Measurements from ENCODE around the gene MAPK11. TPM values are rescaled to one million over a fixed set of nuclear protein-coding genes. Genes with fewer than 3 reads are reported as not detected.
A peak's percentile ranks its signal among the peaks of the same experiment; 100 is the strongest.

MAPK11 gene
- total and polyA plus RNA-seq, 2 donors from 2014 or later: 11.4 to 18.3 TPM

GRCh38 chr22:50250555-50251476, 19.4 kb downstream of the MAPK11 start, which contains the start of gene HDAC10:
TSS of gene HDAC10 (minus strand) at chr22:50251265. CDS start at chr22:50251032, 233 bp downstream.
- Histone ChIP-seq H3K4me1 (ENCODE audit: control insufficient read depth in 2 of 3, insufficient read depth in 2 of 3, low read depth in 1 of 3, low read length in 3 of 3) (peaks cover 0 to 27% (median 7%) of the 10 kb centered on the region in 3 donors), H3K9ac (ENCODE audit: low read length in 3 of 3) (peak within 1 kb of the TSS; percentile 15 to 61 (median 18)), H3K4me3 (ENCODE audit: low read length in 3 of 3) (peak within 1 kb of the TSS; percentile 39 to 72 (median 60)), H3K9me3 (ENCODE audit: control insufficient read depth in 2 of 3, insufficient read depth in 1 of 3, low read length in 3 of 3) (no peaks in the 10 kb centered on the region), H3K27ac (ENCODE audit: low read depth in 2 of 2, low read length in 2 of 2) (no peak within 1 kb of the TSS), H3K27me3 (ENCODE audit: control insufficient read depth, insufficient read depth, low read length) (no peaks in the 10 kb centered on the region), H3K36me3 (ENCODE audit: control insufficient read depth in 2 of 3, insufficient read depth in 3 of 3, low read length in 3 of 3) (peaks cover 0 to 10% (median 0%) of the 10 kb centered on the region in 3 donors)
- intact Hi-C loops (cut with DNase I): no loop called here
- DNase-seq (peak; percentile 72 to 92 (median 82)), FAIRE-seq (no peak)
- TF ChIP-seq CTCF (IDR thresholded peaks at IDR 0.05; ENCODE audit: borderline replicate concordance, extremely low read depth, insufficient read depth): no peak

GRCh38 chr22:50250249-50250554, 20.0 kb downstream of the MAPK11 start:
- Histone ChIP-seq H3K36me3 (ENCODE audit: control insufficient read depth in 2 of 3, insufficient read depth in 3 of 3, low read length in 3 of 3) (peaks cover 0 to 10% (median 0%) of the 10 kb centered on the region in 3 donors), H3K27me3 (ENCODE audit: control insufficient read depth, insufficient read depth, low read length) (no peaks in the 10 kb centered on the region), H3K9me3 (ENCODE audit: control insufficient read depth in 2 of 3, insufficient read depth in 1 of 3, low read length in 3 of 3) (no peaks in the 10 kb centered on the region), H3K9ac (ENCODE audit: low read length in 3 of 3) (peak overlapping the region in 2 of 3 donors; percentile 15 to 61), H3K4me3 (ENCODE audit: low read length in 3 of 3) (peak overlapping the region in 2 of 3 donors; percentile 12 to 72), H3K4me1 (ENCODE audit: control insufficient read depth in 2 of 3, insufficient read depth in 2 of 3, low read depth in 1 of 3, low read length in 3 of 3) (peaks cover 0 to 32% (median 7%) of the 10 kb centered on the region in 3 donors), H3K27ac (ENCODE audit: low read depth in 2 of 2, low read length in 2 of 2) (no peak overlapping the region)
- no peak for TF ChIP-seq CTCF (IDR thresholded peaks at IDR 0.05; ENCODE audit: borderline replicate concordance, extremely low read depth, insufficient read depth)
- DNase-seq (no peak), FAIRE-seq (no peak)
- intact Hi-C loops (cut with DNase I): no loop called here

GRCh38 chr22:50249341-50250248, 20.6 kb downstream of the MAPK11 start:
- DNase-seq: peak in 1 of 5 donors; percentile 62
- intact Hi-C loops (cut with DNase I): no loop called here
- H3K27me3 ChIP-seq (ENCODE audit: control insufficient read depth, insufficient read depth, low read length): no peaks in the 10 kb centered on the region
- peaks cover 0 to 10% (median 0%) of the 10 kb centered on the region in 3 donors for H3K36me3 ChIP-seq (ENCODE audit: control insufficient read depth in 2 of 3, insufficient read depth in 3 of 3, low read length in 3 of 3)
- H3K4me1 ChIP-seq (ENCODE audit: control insufficient read depth in 2 of 3, insufficient read depth in 2 of 3, low read depth in 1 of 3, low read length in 3 of 3): peaks cover 0 to 32% (median 7%) of the 10 kb centered on the region in 3 donors
- TF ChIP-seq CTCF (IDR thresholded peaks at IDR 0.05; ENCODE audit: borderline replicate concordance, extremely low read depth, insufficient read depth): no peak
- no peak overlapping the region for H3K9ac ChIP-seq (ENCODE audit: low read length in 3 of 3)
- H3K4me3 ChIP-seq (ENCODE audit: low read length in 3 of 3): peak overlapping the region in 1 of 3 donors; percentile 12
- no peak overlapping the region for H3K27ac ChIP-seq (ENCODE audit: low read depth in 2 of 2, low read length in 2 of 2)
- no peaks in the 10 kb centered on the region for H3K9me3 ChIP-seq (ENCODE audit: control insufficient read depth in 2 of 3, insufficient read depth in 1 of 3, low read length in 3 of 3)
- FAIRE-seq: no peak

All from kidney (tissue), 14 donors.